A549 treated with RU486 at 1 μM for 4 hours (cell line): ENCODE measurements around the gene MUCL3. TPM values are rescaled to one million over a fixed set of nuclear protein-coding genes. Genes with fewer than 3 reads are reported as not detected.

Experiments used
- total RNA-seq: library from RNA; stranded (reverse); fragments of 200-300 nt; extraction: Qiagen RNA extraction; gene quantifications from 5 replicates; pipeline ENCODE4 v1.2.3, GENCODE V29; 2022; ENCODE audit warnings: low read depth

Gene MUCL3
- total RNA-seq: 0.01 to 0.05 TPM (median 0.02 TPM) in 3 of 5 replicates, not detected in the others

GRCh38 chr6:30940361-30940986 lies at the start of gene MUCL3:
Gene MUCL3, plus strand, starts transcription at chr6:30940973. Its CDS starts 27 bp downstream, at chr6:30941000.

GRCh38 chr6:30907758-30908591 lies 32.8 kb upstream of the MUCL3 start, which contains the start of gene GTF2H4:
Gene GTF2H4, plus strand, starts transcription at chr6:30908207.

GRCh38 chr6:30914076-30914853 lies 26.5 kb upstream of the MUCL3 start, which contains the start of gene VARS2:
Gene VARS2, plus strand, starts transcription at chr6:30914238. Its CDS starts 599 bp downstream, at chr6:30914837.

GRCh38 chr6:30931969-30932645 lies 8.7 kb upstream of the MUCL3 start, which contains the start of gene SFTA2:
Gene SFTA2, minus strand, starts transcription at chr6:30932170. Its CDS starts 74 bp downstream, at chr6:30932096.

GRCh38 chr6:30983439-30983838 lies 42.7 kb downstream of the MUCL3 start, which contains the start of gene MUC21:
Gene MUC21, plus strand, starts transcription at chr6:30983718. Its CDS starts 241 bp downstream, at chr6:30983959.

Other genes with a start within 250 kb of the MUCL3 start
- 21.9 to 32.3 TPM (median 27.8 TPM) in 5 replicates for gene NRM, start 250.0 kb upstream of the MUCL3 start, total RNA-seq
- gene MDC1, start 223.7 kb upstream of the MUCL3 start, total RNA-seq: 14.2 to 22.0 TPM (median 16.7 TPM) in 5 replicates
- 783 to 980 TPM (median 907 TPM) in 5 replicates for gene TUBB, start 220.6 kb upstream of the MUCL3 start, total RNA-seq
- 74.8 to 92.4 TPM (median 91.3 TPM) in 5 replicates for gene FLOT1, start 198.3 kb upstream of the MUCL3 start, total RNA-seq
- gene IER3, start 196.4 kb upstream of the MUCL3 start, total RNA-seq: 97.7 to 162 TPM (median 152 TPM) in 5 replicates
- gene DDR1, start 56.5 kb upstream of the MUCL3 start, total RNA-seq: 42.6 to 57.5 TPM (median 51.4 TPM) in 5 replicates
- gene GTF2H4, start 32.8 kb upstream of the MUCL3 start, total RNA-seq: 14.8 to 23.5 TPM (median 19.2 TPM) in 5 replicates
- gene VARS2, start 26.7 kb upstream of the MUCL3 start, total RNA-seq: 9.1 to 11.7 TPM (median 11.2 TPM) in 5 replicates
- not detected in 5 replicates for gene SFTA2, start 8.8 kb upstream of the MUCL3 start, total RNA-seq
- gene MUC21, start 42.7 kb downstream of the MUCL3 start, total RNA-seq: not detected in 5 replicates
- gene MUC22, start 69.5 kb downstream of the MUCL3 start, total RNA-seq: 0.01 to 0.03 TPM in 2 of 5 replicates, not detected in the others
- gene C6orf15, start 171.6 kb downstream of the MUCL3 start, total RNA-seq: not detected in 5 replicates
- 3.0 to 4.4 TPM (median 4.1 TPM) in 5 replicates for gene PSORS1C1, start 173.8 kb downstream of the MUCL3 start, total RNA-seq
- gene CDSN, start 179.5 kb downstream of the MUCL3 start, total RNA-seq: not detected in 5 replicates
- not detected in 5 replicates for gene PSORS1C2, start 198.1 kb downstream of the MUCL3 start, total RNA-seq
- gene CCHCR1, start 216.8 kb downstream of the MUCL3 start, total RNA-seq: 6.5 to 7.3 TPM (median 6.7 TPM) in 5 replicates
- gene TCF19, start 217.6 kb downstream of the MUCL3 start, total RNA-seq: 12.1 to 15.0 TPM (median 13.7 TPM) in 5 replicates
- gene POU5F1, start 229.7 kb downstream of the MUCL3 start, total RNA-seq: 2.8 to 6.0 TPM (median 4.1 TPM) in 5 replicates